GM11168 (cell line): ENCODE results near the gene SELP.

Experiments used
- in situ Hi-C: fragments of 300-500 bp; cut with MboI; formaldehyde crosslinking; loops from one replicate; pipeline ENCODE4 v1.12.0; 2022; ENCODE audit warnings: low sequenced_read_pairs; ENCODE audit not compliant: unreplicated experiment

Gene SELP

GRCh38 chr1:169623132-169623926 is 6.6 kb downstream of the SELP start:
- in situ Hi-C loops: no loop called here

DNA sequence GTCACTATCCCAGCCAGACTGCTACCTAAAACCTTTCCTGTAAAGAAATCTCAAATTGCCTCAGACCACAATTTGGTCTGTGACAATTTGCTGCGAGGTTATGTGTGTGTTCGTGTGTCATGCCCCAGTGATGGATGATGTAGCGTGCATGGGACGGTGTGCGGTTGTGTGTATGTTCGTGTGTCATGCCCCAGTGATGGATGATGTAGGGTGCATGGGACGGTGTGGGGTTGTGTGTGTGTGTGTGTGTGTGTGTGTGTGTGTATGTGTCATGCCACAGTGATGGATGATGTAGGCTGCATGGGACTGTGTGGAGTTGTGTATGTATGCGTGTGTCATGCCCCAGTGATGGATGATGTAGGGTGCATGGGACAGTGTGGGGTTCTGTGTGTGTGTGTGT is 9.4 kb downstream of the SELP start:
- in situ Hi-C loops: no loop called here

DNA sequence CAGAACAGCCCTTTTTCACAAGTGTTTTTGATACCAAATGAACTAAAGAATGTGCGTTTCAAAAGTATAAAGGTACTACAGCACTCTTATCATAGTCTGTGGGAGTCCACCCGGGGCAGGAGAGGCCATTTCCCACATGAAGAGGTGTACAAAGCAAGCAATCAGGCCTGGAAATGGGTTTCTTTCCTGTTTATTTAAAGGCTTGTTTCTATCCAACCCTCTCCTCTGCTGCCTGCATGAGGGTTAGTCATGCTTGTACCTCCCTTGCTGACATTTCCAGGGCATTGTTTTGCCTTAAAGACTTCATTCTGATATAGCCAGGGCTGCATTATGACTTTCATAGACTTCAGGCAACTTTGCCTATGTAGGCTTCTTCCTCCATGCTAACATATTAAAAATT is 11.6 kb downstream of the SELP start:
- in situ Hi-C loops: no loop called here

DNA sequence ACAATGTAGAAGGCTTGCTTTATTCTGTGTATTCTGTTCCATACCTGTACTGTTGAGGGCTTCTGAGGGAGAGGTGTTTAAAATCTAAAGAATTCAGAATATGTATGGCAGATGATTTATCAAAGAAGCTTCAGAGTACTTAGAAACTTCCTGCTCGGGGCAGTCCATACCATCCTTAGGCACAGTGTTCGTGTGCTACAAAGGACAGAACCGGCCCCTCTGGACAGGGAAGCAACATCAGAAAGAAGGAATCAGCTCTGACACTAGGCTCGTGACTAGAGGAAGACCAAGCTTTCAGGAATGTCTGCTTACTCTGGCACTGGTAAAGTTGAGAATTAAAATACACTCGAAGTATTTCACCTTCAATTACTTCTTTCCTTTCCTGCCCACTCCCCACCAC is 14.1 kb downstream of the SELP start:
- in situ Hi-C loops: no loop called here

DNA sequence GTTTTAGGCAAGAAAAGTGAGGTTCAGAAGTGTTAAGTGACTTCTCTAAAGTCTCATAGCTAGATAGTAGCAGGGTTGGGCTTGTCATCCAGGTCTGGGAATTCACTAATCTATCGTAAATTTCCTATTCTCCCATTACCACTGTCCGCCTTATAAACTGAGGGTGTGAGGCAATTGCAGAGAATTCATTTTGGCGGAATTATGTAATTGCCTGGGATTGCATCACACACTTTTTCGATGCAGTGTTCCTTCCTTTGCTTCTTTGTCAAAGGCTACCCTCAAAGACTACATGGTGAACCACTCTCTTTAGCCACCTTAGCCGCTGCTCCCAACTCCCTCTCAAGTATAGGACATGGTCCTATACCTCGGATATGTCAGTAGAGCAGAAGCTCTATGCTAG is 19.1 kb downstream of the SELP start:
- in situ Hi-C loops: no loop called here

DNA sequence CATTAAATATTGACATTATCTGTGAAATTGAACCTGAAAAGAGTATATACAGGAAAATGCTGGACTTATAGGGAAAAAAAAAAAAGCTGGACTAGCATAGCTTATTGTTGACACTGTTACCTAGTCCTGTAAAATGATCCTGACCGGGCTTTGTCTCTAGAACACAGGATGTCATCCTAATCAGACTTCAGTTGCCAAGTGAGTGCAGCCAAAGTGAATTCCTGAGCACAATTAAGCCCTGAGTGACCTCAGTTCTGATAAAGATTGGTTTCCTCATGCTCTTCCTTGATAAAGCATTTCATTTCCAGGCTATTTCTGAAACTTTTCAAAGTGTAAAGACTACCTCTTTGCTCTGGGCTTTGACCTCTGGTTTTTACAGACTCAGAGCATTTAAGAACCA is 19.8 kb downstream of the SELP start:
- in situ Hi-C loops: no loop called here

DNA sequence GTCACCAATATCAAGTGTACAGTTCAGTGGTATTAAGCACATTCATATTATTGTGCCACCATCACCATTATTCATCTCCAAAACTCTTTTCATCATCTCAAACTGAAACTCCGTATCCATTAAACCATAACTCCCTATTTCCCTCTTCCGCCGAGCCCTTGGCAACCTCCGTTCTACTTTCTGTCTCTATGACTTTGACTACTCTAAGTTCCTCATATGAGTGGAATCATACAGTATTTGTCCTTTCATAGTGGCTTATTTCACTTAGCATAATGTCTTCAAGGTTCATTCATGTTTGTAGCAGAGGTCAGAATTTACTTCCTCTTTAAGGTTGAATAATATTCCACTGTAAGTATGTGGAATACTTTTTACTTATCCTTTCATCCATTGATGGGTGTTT is 21.7 kb downstream of the SELP start:
- in situ Hi-C loops: no loop called here

GRCh38 chr1:169604781-169605560 is 25.0 kb downstream of the SELP start:
- in situ Hi-C loops: loop anchor here (5.0 kb wide), 1 partner anchor 107 kb away; the partner anchor contains the start of gene SELL

DNA sequence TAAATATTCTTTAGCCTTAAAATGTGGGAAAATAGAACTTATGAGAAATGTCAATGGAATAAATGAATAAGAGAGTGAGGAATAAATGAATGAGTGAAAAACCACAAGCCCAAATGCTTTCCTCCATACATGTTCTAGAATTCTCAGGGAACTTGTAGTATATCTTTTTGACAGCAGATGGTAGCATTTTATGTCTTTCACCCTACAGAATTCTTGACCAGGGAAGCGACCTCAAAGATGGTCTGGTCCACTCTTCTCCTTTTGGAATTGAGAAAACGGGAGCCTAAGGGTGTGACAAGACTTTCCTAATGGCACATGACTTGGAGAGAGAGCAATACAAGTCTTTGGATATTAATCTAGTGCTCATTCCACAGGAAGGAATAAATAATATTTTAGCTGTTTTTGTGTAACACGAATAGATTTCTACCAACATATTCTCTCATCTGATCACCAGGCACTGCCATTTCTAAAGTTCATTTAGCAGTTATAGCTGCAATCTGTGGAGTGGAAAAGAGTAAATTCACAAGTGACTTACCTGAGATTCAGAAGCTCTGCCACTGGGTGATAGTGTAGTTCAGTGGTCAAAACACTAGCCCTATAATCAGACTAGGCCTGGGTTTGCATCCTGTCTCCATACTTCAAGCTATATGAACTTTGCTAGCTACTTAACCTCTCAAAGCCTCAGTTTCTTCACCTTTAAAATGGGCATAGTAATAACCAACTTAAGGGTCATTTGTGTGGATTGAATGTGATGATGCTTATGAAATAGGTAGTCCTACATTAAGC is 28.6 kb downstream of the SELP start:
- in situ Hi-C loops: loop anchor here (5.0 kb wide), 1 partner anchor 111 kb away; the partner anchor contains the start of gene SELL

GRCh38 chr1:169595764-169596711 is 33.9 kb downstream of the SELP start:
- in situ Hi-C loops: loop anchor here (5.0 kb wide), 1 partner anchor 44 kb away; no protein-coding TSS in a partner anchor

GRCh38 chr1:169594391-169594790 is 35.5 kb downstream of the SELP start:
- in situ Hi-C loops: no loop called here

GRCh38 chr1:169590932-169591331 is 39.0 kb downstream of the SELP start:
- in situ Hi-C loops: no loop called here

DNA sequence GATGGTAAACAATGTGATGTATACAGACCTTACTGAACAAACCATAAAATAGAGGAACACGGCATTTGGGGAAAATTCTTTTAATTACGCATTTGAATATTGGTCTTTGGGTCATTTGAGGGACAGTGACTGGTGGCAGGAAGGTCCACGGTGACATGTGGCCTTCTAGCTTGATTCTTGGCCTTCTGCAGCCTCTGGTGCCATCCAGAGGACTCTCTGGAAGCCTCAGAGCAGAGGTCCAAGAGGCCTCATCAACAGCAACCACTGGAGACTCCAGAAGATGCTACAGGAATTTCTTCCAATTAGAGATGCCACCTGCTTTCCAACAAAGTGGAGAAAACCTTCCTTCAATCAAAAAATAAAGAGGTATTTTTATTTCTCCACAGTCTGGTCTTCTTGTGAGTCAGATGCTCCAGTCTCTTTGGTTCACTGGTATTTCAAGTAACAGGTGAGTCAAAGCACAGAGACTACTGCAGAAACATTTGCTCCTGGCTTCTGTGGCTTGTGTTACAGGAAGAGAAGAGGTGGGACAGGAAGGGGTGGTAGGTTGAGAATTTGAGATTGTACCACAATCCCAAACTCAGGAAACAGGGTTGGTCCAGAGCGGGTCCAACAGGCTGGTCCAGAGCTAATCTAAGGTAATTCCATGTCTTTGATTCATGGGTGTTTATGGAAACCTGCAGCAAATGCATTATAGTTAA is 41.0 kb downstream of the SELP start:
- in situ Hi-C loops: no loop called here

GRCh38 chr1:169588112-169588511 is 41.8 kb downstream of the SELP start:
- in situ Hi-C loops: no loop called here

GRCh38 chr1:169586395-169587255 is 43.3 kb downstream of the SELP start, which contains the start of gene F5:
Gene F5 (minus strand): TSS chr1:169586481. CDS start chr1:169586386, 95 bp downstream.
- in situ Hi-C loops: no loop called here

DNA sequence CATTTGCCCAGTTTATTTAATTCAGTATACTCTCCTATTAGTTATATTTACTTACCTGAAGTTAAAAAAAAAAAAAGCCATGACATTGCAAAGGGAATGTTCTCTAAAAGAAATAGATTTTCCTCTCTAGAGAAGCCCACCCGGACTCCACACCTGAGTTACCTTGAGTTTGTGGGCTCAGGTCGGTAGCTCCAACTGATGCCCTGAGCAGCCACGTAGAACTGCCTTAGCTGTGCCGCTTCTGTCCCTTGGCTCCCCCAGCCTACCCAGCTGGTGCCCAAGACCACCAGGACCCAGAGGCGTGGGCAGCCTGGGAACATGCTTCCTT is 43.9 kb downstream of the SELP start:
- in situ Hi-C loops: no loop called here

GRCh38 chr1:169585181-169585580 is 44.7 kb downstream of the SELP start:
- in situ Hi-C loops: no loop called here

- in situ Hi-C loops: no loop called here
Observed at GRCh38 chr1:169584483-169585144, 45.3 kb downstream of the SELP start.
